HG03571 (cell line): ENCODE measurements around the gene FHL2.

Source experiments
- ATAC-seq: cut with Tn5 transposase; IDR thresholded peaks from one replicate; pipeline ENCODE4 v1.9.1; 2021; ENCODE audit not compliant: unreplicated experiment

Gene FHL2

GRCh38 chr2:105397953-105398335, 907 bp downstream of the FHL2 start:
- ATAC-seq, result no peak

DNA sequence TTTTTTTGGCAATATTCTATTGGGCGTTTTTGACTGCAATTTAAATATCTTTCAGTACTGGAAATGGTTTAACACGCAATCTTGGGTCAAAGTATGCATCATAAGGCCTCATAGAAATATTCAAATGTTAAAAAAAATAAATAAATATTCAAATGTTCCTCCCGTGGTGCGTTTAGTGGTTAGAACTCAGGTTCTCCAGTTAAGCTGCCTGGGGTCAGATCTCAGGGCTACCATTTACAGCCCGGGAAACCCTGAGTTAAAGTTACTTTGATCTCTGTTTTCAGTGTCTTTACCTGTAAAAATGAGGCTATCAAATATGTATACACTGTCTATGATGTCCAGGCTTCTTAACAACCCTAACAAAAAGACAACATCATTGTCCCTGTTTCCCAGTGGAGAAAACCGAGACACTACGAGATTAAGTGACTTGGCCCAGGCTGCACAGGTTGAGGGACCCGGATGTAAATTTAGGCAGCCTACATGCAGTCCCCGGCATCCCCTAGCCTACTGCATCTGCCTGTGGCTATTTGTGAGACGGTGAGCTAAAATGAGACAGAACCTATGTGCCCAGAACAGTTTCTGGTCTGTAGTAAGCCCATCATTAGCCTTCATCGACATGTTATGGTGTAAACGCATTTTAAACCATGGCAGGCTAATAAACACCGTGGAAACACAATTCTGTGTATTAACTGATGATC, 1.7 kb downstream of the FHL2 start:
- ATAC-seq, result no peak

- no peak for ATAC-seq
These were observed 2.4 kb downstream of the FHL2 start for GRCh38 chr2:105396254-105397024.

DNA sequence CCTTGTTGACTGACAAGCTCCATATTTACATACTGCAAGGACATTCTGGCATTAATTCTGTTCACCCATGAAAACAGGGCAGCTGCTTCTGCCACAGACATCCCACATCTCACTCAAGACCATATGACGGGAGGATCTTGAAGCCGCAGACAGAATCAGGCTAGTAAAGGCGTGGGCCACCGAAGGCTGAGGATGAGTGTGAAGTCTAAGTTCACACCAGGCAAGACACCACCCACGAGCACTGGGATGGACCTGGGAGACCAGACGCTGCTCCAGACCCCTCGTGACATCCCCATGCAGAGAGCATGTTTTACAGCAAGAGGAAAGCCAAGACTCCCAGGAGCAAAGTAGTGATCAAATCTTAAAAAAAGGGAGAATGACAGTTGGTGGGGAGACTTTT, 3.2 kb downstream of the FHL2 start:
- no peak for ATAC-seq

GRCh38 chr2:105394951-105395611, 3.8 kb downstream of the FHL2 start:
- no peak for ATAC-seq

GRCh38 chr2:105393373-105394055, 5.3 kb downstream of the FHL2 start:
- no peak for ATAC-seq

- no peak for ATAC-seq
These were observed 6.8 kb downstream of the FHL2 start for GRCh38 chr2:105391763-105392662.

- ATAC-seq, result no peak
These were observed 7.7 kb downstream of the FHL2 start for GRCh38 chr2:105391058-105391627.

DNA sequence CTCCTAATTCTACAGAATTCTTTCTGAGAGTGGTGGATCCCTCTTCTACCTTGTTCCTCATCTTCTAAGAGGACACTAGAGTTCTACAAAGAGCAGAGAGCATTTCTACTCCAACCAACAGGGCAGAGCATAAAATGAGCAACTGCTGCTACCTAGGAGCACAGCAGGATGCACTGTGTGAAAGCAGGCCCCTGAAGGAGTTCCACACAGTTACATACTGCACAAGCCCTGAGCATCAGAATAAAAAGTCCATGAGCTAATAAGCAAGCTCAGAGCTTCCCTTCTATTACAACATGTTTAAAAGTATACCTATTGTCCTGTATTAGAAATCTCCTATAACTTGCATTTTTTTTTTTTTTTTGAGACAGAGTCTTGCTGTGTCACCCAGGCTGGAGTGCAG, 8.4 kb downstream of the FHL2 start:
- no peak for ATAC-seq

GRCh38 chr2:105388971-105389381, 9.9 kb downstream of the FHL2 start:
- ATAC-seq, result no peak

- no peak for ATAC-seq
These were observed 11.6 kb downstream of the FHL2 start for GRCh38 chr2:105387225-105387624.

DNA sequence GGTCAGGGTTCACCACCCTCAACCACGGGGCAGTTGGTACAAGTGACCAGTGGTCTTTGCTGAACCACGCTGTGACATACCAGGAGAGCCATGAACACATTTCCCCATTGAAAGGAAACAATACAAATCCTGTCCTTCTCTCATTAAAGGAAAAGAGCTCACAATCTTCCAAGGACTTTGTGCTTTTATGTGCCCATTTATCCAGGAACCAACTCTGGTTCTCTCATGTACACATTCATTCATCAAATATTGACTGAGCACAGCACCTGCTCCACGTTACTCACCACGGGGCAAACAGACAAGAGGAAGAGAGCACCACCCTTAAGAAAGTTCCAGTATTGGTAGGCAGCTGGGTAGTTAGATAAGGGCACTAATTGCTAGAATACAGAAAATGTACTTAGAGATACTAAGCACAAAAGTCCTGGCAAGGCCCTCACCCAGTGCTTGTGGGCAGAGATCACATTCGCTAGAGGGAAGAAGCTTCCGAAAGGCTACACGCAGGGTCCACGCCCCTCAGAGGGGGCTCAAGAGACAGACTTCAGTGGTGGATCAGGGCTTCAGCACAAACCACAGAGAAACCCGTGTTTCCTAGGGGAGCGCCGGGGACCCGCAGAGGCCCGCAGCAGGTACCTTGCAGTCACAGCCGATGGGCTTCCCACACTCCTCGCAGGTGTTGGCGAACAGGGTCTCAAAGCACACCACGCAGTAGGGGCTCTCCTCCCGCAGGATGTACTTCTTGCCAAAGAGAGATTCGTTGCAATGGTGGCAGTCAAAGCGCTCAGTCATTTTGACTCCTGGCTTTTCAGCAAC, 12.9 kb downstream of the FHL2 start:
- ATAC-seq, result no peak

- ATAC-seq, result no peak
These were observed 14.0 kb downstream of the FHL2 start for GRCh38 chr2:105384861-105385260.

DNA sequence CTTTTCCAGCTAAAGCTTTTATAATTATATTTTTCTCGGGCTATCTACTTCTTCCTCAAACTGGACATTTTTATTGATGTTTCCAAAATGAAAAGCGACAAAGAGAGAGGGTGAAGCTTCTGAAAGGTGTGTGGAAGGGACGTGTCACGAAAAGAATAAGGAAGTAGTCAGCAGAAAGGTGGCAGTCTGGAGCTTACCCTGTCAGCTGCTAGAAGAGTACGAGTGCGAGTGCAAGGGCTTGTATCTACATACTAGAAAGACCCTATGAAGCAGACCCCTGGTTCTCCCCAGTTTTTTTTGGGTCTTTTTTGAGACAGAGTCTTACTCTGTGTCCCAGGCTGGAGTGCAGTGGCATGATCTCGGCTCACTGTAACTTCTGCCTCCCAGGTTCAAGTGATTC, 14.6 kb downstream of the FHL2 start:
- ATAC-seq, result no peak

- ATAC-seq, result no peak
These were observed 15.3 kb downstream of the FHL2 start for GRCh38 chr2:105383432-105384166.

DNA sequence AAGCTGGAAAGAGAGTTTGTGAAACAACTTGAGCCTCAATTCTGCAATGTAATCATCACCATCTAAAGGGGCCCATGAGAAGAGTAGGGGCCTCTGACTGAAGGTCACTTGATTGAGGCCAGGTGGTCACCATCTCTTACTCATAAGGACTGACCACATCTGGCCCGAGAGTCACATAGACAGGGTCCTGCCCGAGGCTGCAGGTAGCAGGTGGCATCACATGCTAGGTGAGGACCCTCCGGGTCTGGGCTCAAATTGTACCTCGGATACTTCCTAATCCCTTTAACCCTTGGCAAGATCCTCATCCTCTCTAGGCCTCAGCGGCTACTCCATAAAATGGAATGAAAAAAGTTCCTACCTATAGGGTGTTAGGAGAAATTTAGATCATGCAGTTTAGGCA, 16.7 kb downstream of the FHL2 start:
- ATAC-seq, result no peak

DNA sequence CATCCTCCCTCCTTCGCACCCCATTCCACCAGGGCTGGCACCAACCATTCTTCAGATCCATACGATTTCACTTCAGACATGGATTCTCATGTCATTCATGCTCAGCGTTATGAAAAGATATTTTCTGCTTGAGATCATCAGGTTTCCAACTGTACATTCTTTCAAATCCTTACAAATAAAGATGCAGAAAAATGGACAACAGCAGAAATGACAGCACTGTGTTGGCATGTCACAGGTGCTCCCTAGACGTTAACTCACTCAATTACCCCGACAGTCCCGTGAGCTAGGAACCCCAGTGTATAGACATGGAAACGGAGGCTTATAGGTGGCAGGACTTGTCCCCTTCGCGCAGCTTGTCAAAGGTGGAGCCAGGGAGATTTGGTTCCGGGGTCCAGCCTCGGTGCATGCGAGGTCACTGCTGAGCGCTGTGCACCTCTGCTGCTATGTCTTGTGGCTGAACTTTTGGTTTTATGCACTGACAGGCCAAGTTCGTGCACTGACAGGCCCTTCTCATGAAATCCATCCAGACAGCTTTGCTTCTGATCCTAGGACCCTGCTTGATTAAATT, 17.7 kb downstream of the FHL2 start:
- no peak for ATAC-seq

DNA sequence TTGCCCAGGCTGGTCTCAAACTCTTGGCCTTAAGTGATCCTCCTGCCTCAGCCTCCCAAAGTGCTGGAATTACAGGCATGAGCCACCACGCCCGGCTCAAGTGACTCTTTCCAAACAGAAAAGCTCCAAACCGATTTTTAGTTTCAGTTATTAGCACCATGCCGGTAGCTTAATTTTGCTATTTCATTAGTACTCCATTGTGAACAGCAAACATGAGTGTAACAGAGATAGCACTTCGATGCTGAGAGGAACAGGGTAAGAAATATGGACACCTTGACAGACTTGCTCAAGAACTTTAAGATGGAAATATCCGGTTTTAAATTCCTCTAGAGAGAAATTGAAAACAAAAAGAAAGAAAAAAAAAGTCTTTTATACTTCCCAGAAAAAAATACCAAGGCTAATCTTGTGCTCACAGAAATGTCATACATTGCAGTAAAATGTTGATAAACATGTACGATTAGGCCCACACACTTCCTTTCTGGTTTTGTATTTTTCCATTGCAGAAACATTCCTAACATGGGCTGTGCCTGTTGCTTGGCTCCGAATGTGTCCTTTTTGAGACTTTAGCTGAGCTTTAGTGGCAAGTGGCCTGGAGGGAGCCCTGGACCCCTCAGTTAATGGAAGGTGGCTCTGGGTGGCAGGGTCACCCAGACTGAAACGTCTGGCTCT, 18.3 kb downstream of the FHL2 start:
- no peak for ATAC-seq
